NCI-H2227 (cell line): ENCODE measurements around the gene RILPL1.
"Not testable (repeated sequence)": the region's sequence is repeated elsewhere in the genome, so short reads cannot be mapped to it uniquely, and the experiment has no call there.

ENCODE experiments used
- DNase-seq: peaks from one replicate; lab custom pipeline; 2025; ENCODE audit not compliant: unreplicated experiment; lab: John Stamatoyannopoulos, UW

RILPL1 gene, protein sequence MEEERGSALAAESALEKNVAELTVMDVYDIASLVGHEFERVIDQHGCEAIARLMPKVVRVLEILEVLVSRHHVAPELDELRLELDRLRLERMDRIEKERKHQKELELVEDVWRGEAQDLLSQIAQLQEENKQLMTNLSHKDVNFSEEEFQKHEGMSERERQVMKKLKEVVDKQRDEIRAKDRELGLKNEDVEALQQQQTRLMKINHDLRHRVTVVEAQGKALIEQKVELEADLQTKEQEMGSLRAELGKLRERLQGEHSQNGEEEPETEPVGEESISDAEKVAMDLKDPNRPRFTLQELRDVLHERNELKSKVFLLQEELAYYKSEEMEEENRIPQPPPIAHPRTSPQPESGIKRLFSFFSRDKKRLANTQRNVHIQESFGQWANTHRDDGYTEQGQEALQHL

DNA sequence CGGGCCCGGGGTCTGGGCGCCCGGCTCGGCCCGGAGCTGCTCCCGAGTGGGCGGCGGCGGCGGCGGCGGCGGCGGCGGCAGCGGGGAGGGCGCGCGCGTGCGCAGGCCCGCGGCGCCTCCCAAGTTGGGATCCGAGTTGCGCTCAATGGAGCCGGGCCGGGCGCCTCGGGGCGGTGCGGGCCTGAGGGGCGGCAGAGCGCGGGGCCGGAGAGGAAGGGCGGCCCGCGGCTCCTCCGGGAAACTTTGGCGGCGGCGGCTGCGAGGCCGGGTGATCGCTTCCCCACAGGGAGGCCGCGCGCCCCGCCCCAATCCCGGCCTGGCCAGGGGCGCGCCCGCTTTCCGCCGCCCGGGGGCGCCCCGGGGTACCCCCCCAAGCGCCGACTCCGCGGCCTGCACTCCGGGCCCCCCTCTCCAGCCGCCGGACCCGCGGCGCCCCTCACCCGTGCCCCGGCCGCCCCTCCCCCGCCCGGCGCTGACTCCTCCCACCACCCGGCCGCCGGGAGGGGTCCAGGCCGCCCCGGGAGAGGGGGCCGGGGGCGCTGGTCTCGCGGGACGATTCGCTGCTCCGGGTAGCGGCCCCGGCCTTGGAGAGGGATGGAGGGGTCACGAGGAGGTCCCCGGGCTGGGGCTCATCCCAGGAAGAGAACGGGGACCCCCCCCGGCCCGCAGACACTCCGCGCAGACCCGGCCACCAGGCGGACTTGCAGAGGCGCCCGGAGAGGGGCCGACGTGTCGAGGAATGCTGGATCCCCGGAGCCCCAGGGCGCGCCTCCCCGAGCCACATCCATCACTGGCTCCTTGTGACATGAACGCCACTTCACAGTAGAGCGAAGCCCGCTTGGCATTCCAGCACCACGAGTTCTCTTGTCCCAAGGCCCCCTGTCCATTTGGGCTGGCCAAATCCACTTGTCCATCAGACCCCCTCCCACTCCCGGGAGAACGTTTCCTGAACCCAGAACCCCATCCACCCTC, at the start of gene RILPL1:
Gene RILPL1 (minus strand): TSS at position 48 of the 972 bp plus-strand sequence. CDS start 237 bp downstream, outside the sequence.
- DNase-seq: peak; percentile 77

DNA sequence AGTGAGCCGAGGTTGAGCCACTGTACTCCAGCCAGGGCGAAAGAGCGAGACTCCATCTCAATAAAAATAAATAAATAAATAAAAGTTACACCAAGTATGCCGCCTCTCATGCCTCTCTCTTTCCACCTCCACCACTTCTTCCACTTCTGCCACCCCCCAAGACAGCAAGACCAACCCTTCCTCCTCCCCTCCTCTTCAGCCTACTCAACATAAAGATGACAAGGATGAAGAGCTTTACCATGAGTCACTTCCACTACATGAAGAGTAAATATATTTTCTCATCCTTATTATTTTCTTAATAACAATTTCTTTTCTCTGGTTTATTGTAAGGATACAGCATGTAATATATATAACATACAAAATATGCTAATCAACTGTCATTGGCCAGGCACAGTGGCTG, 47.3 kb upstream of the RILPL1 start:
- no peak for DNase-seq

DNA sequence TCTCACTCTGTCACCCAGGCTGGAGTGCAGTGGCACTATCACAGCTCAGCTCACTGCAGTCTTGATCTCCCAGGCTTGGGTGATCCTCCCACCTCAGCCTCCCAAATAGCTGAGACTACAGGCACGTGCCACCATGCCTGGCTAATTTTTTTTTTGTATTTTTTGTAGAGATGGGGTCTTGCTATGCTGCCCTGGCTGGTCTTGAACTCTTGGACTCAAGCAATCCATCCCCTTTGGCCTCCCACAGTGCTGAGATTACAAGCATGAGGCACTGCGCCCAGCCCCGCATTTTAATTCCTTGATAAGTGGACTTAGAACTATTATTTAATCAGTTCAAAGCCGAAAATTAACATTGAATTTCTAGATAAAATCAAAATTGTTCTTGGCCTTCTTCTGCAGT, 45.3 kb upstream of the RILPL1 start:
- DNase-seq: not testable (repeated sequence)

DNA sequence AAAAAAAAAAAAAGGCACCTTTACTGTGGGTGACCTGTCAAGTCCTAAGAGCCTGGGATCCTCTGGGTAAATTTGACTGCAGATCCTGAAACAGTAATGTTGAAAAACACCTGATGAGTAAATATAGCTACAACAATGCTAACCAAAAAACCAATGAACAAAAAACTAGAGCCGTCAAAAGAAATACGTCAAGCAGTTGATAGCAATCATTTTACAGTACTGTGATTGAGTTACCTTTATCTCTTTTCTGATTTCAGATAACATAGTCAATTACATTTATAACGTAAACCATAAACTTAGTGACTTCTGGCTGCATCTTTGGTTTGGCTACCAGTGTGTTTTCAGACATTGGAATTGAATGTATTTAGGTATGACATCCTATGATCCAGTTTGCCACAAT, 44.7 kb upstream of the RILPL1 start:
- no peak for DNase-seq

DNA sequence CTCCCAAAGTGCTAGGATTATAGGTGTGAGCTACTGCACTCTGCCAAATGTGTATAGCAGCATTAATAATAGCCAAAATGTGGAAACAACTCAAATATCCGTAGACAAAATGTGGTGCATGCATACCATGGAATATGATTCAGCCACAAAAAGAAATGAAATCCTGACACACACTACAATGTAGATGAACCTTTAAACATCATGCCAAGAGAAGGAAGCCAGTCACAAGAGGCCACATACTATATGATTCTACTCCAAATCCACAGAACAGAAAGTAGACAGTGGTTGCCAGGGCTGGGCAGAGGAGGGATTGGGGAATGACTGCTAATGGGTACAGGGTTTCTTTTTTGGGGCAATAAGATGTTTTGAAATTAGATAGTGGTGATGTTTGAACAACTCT, 43.1 kb upstream of the RILPL1 start:
- DNase-seq: no peak

DNA sequence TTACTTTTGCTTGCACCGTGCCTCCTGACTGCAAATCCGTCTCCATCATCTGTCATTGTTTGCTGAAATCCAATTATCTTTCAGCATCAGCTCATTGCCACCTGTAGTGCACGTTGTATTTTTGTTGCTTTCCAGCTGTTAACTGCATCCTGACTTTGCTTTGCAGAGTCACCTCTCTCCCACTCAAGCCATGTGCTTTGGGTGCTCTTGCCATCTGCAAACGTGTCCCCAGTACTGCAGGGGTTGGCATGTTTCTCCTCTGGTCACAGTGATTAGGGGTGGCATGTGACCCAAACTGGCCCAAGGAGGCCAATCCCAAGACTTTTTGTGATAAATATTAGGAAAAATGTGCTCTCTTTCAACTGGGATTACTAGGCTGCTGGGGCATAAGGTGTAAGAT, 40.4 kb upstream of the RILPL1 start:
- no peak for DNase-seq

DNA sequence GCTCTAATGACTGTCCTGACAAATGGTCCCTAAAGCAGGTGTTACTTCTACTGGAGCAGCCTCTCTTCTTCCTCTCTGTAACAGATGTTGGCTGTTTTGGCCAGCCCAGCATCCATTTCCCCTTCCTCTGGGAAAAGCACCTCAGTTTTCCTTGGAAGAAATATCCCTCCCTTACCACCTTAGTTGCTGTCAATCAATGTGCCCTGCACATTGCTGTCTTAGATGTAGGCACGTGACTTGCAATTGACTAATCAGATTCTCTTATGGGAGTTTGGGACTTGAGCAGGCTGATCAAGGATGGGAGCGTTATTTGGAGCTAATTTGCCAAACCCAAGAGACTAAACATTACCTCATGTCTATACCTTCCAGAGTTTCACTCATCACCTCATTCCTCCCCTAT, 38.9 kb upstream of the RILPL1 start:
- DNase-seq: no peak

DNA sequence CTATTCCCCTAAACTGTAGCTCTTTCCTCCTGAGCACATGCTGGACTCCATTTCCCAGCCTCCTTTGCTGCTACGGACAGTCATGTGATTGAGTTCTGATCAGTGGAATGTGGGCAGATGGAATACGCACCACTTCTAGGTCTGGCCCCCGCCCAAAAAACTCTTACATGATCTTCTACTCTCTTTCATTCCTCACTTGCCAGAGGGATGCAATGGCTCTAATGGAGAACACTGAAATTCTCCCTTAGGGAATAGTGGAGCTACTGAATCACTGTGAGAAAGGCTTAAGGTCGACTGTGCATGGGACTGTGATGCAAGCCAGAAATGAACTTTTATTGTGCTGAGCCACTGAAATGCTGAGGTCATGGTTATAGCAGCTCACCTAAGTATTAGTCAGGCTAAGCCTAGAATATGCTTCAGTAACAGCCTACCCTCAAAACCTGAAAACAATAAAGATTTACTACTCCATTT, 37.9 kb upstream of the RILPL1 start:
- DNase-seq: peak; percentile 61

DNA sequence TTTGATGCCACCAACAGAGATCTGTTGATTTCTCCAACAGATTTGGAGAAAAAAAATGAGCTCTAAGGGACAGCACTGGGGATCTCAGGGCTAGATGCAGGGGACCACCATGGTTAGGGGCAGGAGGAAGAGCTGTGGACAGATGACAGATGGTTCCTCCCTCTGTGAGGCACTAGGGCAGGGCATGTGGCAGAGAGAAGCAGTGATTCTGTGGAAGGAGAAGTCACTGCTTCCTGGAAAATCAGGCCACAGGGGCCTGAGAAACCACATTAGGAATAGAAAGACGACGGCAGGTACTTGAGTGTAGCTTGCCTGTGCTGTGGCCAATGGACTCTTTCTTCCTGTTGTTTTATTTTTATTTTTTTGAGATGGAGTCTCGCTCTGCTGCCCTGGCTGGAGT, 25.9 kb upstream of the RILPL1 start:
- no peak for DNase-seq

DNA sequence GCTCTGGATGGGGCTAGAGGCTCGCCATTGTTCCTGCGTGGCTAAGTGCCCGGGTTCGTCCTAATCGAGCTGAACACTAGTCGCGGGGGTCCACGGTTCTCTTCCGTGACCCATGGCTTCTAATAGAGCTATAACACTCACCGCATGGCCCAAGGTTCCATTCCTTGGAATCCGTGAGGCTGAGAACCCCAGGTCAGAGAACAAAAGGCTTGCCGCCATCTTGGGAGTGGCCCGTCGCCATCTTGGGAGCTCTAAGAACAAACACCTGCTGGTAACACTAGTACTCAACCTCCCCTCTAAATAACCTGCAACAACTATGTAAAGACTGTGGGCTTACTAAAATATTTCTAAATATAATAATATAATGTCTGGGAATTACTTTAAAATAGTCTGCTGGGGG, 25.0 kb upstream of the RILPL1 start:
- DNase-seq: not testable (repeated sequence)

DNA sequence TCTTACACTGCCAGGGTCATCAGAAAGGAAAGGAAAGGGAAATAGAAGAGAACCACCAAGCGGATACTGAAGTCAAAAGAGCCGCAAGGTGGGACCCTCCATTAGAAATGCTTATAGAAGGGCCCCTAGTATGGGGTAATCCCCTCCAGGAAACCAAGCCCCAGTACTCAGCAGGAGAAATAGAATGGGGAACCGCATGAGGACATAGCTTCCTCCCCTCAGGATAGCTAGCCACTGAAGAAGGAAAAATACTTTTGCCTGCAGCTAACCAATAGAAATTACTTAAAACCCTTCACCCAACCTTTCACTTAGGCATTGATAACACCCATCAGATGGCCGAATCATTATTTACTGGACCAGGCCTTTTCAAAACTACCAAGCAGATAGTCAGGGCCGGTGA, 21.3 kb upstream of the RILPL1 start:
- DNase-seq: not testable (repeated sequence)

DNA sequence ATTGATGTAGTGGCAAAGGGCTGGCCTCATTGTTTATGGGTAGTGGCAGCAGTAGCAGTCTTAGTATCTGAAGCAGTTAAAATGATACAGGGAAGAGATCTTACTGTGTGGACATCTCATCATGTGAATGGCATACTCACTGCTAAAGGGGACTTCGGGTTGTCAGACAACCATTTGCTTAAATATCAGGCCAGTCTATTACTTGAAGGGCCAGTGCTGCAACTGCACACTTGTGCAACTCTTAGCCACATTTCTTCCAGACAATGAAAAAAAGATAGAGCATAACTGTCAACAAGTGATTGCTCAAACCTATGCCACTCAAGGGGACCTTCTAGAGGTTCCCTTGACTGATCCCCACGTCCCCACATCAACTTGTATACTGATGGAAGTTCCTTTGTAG, 20.6 kb upstream of the RILPL1 start:
- not testable (repeated sequence) for DNase-seq

DNA sequence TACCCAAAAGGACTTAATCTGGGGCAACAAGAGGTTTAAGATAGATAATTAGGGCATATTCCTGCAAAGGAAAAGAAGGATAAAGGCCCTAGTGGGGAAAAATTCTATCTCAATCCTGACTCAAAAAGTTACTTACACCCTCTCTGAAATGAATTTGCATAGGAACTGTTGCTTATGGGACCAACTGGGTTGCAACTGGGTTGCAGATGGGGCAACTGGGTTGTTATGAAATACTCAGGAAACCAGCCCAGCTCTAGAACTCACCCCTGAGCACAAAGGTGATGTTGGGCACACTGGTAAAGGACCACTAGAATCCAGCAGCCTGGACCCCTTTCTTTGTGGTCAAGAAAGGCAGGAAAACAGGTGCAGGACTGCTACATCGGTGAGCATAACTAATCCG, 17.2 kb upstream of the RILPL1 start:
- no peak for DNase-seq

DNA sequence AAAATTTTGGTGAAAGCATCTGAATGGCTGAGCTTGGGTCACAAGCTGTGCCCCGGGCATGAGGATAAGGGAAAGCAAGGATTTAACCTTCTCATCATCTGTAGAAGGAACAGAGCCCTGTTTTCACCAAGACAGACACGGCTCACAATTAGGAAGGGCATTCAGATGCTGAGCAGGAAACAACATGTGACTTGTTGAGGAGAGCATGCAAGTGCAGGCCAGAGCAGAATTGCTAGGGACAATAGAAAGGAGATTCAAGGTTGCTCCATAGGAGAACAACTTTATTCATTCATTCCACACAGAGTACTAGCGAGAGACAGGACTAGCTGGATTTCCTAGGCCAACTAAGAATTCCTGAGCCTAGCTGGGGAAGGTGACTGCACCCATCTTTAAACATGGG, 14.6 kb upstream of the RILPL1 start:
- no peak for DNase-seq

DNA sequence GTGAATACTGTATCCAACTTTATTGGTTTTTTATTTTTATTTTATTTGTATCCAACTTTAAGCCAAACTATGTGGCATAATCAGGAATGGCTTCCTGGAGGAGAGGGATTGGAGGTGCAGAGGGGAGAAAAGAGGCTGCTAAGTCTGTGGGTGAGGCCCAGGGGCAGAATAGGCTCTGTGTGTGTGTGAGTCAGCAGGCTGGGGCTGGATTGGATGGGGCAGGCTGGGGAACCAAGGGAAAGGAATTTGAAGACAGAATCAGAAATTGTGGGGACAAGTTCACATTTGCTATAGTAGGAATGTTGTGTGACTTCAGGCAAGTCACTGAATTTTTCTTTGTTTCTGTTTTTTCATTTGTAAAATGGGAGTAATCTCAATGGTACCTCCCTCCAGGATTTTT, 12.8 kb upstream of the RILPL1 start:
- DNase-seq: no peak

DNA sequence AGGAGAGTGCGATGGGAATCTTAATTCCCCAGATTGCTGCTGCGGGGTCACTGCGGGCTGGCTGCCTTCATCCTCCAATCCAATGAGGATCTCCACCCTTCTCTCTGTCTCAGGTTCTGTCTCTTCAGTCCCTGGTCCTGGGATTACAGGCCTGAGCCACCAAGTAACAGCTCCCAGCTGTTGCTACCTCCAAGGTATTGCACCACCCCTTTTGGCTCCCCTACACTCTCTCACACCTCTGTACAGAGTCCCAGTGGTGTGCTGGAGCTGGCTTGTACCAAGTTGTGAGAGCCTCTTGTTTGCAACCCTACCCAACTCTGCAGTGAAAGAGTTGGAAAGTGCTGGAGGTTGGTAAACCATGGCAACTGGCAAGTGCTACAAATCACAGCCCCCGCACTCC, 10.0 kb upstream of the RILPL1 start:
- DNase-seq: no peak

DNA sequence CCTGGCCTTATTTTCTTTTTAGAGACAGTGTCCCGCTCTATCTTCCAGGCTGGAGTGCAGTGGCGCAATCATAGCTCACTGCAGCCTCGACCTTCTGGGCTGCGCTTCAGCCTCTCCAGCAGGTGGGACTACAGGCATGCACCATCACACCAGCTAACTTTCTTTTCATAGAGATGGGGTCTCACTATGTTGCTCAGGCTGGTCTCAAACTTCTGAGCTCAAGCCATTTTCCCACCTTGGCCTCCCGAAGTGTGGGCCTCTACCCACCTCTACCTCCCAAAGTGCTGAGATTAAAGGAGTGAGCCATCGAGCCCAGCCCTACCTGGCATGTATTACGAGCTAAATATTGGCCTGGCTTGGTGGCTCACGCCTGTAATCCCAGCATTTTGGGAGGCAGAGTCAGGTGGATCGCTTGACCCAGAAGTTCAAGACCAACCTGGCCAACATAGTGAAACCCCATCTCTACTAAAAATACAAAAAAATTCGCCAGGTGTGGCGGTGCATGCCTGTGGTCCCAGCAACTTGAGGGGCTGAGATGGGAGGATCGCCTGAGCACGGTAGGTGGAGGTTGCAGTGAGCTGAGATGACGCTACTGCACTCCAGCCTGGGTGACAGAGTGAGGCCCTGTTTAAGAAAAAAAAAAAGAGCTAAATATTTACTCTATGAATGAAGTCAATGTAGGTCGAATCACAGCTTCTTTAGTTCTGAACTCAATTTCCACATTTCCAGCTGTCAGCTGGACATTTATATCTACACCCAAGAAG, 7.6 kb upstream of the RILPL1 start:
- DNase-seq: no peak

DNA sequence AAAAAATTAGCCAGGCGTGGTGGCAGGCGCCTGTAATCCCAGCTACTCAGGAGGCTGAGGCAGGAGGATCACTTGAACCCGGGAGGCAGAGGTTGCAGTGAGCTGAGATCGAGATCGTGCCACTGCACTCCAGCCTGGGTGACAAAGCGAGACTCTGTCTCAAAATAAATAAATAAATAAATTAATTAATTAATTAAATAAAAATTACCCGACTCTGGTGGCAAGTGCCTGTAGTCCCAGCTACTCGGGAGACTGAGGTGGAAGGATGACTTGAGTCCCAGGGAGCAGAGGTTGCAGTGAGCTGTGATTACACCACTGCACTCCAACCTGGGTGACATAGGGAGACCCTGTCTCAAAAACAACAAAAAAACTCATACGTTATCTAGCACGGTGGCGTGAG, 2.4 kb upstream of the RILPL1 start:
- not testable (repeated sequence) for DNase-seq

DNA sequence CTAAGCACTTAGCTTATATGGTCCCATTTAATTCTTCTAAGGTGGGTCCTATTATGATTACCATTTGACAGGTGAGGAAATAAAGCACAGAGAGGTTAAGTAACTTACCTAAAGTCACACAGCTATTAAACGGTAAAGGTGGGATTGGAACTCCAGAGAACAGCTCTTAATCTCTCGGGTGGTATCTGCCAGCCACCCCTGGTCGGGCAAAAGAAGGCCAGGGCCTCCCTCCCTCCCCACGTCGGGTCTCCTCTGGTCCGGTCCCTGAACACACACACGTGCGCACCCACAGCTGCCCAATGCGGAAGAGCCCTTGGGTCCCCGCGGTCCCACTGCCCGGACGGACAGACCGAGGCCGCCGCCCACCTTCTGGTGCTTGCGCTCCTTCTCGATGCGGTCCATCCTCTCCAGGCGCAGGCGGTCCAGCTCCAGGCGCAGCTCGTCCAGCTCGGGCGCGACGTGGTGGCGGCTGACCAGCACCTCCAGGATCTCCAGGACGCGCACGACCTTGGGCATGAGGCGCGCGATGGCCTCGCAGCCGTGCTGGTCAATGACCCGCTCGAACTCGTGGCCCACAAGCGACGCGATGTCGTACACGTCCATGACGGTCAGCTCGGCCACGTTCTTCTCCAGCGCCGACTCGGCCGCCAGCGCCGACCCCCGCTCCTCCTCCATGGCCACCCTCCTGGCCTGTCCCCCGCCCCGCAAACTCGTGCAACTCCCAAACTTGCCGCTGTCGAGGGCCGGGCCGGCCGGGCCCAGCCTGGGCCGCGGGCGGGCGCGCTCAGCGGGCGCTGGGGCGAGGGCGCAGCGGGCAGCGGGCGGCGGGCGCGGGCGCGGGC, 490 bp downstream of the RILPL1 start:
- DNase-seq: peak; percentile 51

DNA sequence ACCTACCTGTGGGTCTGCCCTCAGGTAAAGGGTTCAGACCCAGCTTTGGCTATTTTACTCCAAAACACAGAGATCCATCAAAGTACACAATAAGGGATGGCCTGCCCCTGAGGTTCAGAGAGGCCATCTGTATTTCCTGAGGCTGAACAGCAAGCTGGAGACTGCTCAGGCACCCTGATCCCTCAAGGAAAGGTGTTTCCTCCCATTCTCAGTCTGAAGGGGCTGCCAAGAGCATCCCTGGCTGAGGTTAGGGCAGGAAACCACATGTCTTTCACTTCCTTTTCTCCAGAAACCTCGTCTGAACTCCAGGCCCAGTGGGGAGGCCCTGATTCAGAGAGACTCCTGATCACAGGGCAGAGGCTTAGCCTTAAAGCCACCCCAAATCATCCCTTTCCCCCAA, 1.5 kb downstream of the RILPL1 start:
- DNase-seq: no peak
